ENCODE results near the gene VCL. TPM values are rescaled to one million over a fixed set of nuclear protein-coding genes. Genes with fewer than 3 reads are reported as not detected.
"Not testable (repeated sequence)": the region's sequence is repeated elsewhere in the genome, so short reads cannot be mapped to it uniquely, and the experiment has no call there.

The VCL gene
- 194 TPM for total RNA-seq
- long read RNA-seq, full-length matches to known transcripts, result 127 of 316 reads
- long read RNA-seq, partial matches to known transcripts, result 182 of 316 reads
- long read RNA-seq, other reads (novel, unspliced or antisense), result 7 of 316 reads

- DNase-seq, result peak; percentile 99
- intact Hi-C loops (cut with DNase I), result loop anchor here (5.0 kb wide), 1 partner anchor 74 kb away; no protein-coding TSS in a partner anchor
- ATAC-seq (ENCODE audit: poor library complexity), result peak; percentile 95
Observed at GRCh38 chr10:73997787-73998622, at the start of gene VCL. Gene VCL, plus strand, starts transcription at chr10:73998116. Its CDS starts 92 bp downstream, at chr10:73998208.

- no peak for DNase-seq
- intact Hi-C loops (cut with DNase I), result no loop called here
- no peak for ATAC-seq (ENCODE audit: poor library complexity)
Observed at GRCh38 chr10:73948947-73949633, 48.8 kb upstream of the VCL start.

- ATAC-seq (ENCODE audit: poor library complexity) (no peak), DNase-seq (no peak)
- intact Hi-C loops (cut with DNase I), result no loop called here
Observed at GRCh38 chr10:73950155-73950948, 47.6 kb upstream of the VCL start.

- ATAC-seq (ENCODE audit: poor library complexity), result no peak
- intact Hi-C loops (cut with DNase I), result no loop called here
- no peak for DNase-seq
Observed at GRCh38 chr10:73953665-73954064, 44.3 kb upstream of the VCL start.

GRCh38 chr10:73954737-73955136 lies 43.2 kb upstream of the VCL start:
- intact Hi-C loops (cut with DNase I), result no loop called here
- no peak for DNase-seq
- no peak for ATAC-seq (ENCODE audit: poor library complexity)

DNA sequence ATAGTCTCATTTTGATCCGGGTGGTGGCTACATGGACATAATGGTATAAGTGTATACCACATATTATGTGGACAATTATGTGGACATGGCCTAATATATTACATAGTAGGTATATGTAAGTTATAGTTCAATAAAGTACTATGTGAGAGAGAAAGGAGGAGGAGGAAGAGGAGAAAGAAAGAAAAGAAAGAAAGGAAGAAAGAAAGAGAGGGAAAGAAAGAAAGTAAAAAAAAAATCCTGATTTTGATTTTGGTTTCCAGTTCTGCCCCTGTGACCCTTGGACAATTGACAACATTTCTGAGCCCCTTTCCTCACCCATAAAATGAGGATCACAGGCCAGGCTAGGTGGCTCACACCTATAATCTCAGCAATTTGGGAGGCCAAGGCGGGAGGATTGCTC lies 42.2 kb upstream of the VCL start:
- ATAC-seq (ENCODE audit: poor library complexity) (no peak), DNase-seq (no peak)
- intact Hi-C loops (cut with DNase I), result no loop called here

GRCh38 chr10:73956476-73957359 lies 41.2 kb upstream of the VCL start:
- intact Hi-C loops (cut with DNase I), result no loop called here
- ATAC-seq (ENCODE audit: poor library complexity), result peak; percentile 67
- no peak for DNase-seq

GRCh38 chr10:73959484-73960243 lies 38.3 kb upstream of the VCL start:
- intact Hi-C loops (cut with DNase I), result no loop called here
- no peak for ATAC-seq (ENCODE audit: poor library complexity)
- no peak for DNase-seq

DNA sequence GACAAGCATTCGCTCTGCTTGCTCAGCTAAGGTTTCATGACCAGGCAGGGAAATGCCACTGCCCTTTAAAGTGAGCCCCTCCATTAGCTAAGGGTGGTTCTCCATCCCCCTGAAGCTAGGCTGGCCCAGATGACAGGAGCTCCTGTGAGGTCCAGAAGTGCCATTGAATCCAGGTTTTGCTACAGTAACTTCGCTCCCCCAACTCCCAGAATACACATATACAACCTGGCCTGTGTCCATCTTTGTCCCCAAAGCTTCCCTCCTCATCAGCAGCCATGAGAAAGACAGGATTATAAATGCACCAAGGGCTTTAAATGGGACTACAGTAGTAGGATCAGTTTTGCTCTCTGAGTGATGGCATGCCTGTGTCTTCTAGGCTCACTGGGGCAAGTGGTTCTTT lies 35.5 kb upstream of the VCL start:
- ATAC-seq (ENCODE audit: poor library complexity) (no peak), DNase-seq (no peak)
- intact Hi-C loops (cut with DNase I), result no loop called here

GRCh38 chr10:73963533-73963932 lies 34.4 kb upstream of the VCL start:
- ATAC-seq (ENCODE audit: poor library complexity); intact Hi-C loops (cut with DNase I); DNase-seq: not testable (repeated sequence)

GRCh38 chr10:73964743-73965142 lies 33.2 kb upstream of the VCL start:
- intact Hi-C loops (cut with DNase I), result no loop called here
- no peak for DNase-seq

DNA sequence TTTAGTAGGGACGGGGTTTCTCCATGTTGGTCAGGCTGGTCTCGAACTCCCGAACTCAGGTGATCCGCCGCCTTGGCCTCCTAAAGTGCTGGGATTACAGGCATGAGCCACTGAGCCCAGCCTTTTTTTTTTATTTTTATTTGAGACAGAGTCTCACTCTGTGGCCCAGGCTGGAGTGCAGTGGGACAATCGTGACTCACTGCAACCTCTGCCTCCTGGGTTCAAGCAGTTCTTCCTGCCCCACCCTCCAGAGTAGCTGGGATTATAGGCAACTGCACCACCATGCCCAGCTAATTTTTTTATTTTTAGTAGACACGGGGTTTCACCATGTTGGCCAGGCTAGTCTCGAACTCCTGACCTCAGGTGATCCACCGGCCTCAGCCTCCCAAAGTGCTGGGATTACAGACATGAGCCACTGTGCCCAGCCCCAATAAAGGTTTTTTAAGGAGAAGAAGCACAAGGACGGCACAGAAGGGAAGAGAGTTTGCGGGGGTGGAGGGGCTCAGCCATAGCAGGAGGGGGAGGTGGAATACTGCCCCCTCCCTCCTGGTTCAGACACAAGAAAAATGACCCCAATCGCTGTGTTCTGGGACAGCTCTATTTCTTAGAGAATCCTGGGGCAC lies 32.5 kb upstream of the VCL start:
- intact Hi-C loops (cut with DNase I); DNase-seq; ATAC-seq (ENCODE audit: poor library complexity): not testable (repeated sequence)

More at GRCh38 chr10:73964743-73965142, 33.2 kb upstream of the VCL start:
- no peak for ATAC-seq (ENCODE audit: poor library complexity)

- intact Hi-C loops (cut with DNase I), result no loop called here
- peak; percentile 87 for DNase-seq
- ATAC-seq (ENCODE audit: poor library complexity), result peak; percentile 90
Observed at GRCh38 chr10:73965890-73966768, 31.8 kb upstream of the VCL start.

- ATAC-seq (ENCODE audit: poor library complexity) (no peak), DNase-seq (no peak)
- intact Hi-C loops (cut with DNase I), result no loop called here
Observed at GRCh38 chr10:73967022-73967429, 30.9 kb upstream of the VCL start.

DNA sequence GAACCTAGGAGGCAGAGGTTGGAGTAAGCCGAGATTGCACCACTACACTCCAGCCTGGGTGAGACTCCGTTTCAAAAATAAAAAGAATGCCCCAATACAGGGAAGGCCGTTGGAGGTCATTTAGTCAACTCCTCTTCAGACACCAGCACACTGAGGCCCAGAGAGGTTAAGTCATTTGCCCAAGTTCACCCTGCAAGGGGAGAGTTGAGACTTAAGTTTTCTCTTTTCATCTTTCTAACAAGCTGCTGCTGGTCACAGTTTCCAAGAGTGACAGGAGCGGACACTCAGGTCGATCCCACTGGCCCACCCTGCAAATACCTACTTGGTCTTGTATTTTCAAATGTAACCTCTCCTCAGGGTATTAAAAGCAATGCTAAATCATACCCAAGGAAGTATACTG lies 30.4 kb upstream of the VCL start:
- no peak for ATAC-seq (ENCODE audit: poor library complexity)
- no peak for DNase-seq
- intact Hi-C loops (cut with DNase I), result no loop called here

DNA sequence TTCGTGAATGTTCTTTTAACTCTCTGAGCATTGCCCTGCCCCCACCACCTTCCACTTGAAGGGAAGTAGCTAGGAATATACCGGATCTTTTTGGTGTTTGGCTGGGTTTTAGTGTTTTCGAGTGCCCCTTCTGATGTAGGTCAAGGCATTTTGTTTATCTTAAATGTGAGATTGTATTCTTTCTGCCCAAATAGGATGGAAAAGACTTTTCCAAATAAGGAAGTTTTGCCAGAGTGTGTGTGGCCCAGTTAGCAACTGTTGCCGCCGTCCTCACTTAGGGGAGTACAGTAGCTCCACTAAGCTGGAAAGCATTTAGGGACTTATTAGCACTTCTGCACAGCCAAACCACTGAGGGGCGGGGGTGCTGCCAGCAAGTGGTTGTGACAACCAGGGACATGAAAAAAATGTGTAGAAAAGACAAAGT lies 29.8 kb upstream of the VCL start:
- DNase-seq (no peak), ATAC-seq (ENCODE audit: poor library complexity) (no peak)
- intact Hi-C loops (cut with DNase I), result no loop called here

Data from Right ventricle myocardium superior (tissue), 1 donor.